ENCODE data around the gene COX6A1.
"Not testable (repeated sequence)": the region's sequence is repeated elsewhere in the genome, so short reads cannot be mapped to it uniquely, and the experiment has no call there.

COX6A1 gene

GRCh38 chr12:120468325-120468820 is 30.5 kb downstream of the COX6A1 start:
- DNase-seq (ENCODE audit: low spot score): peak; percentile 33

GRCh38 chr12:120468821-120469449 is 31.0 kb downstream of the COX6A1 start:
- no peak for DNase-seq (ENCODE audit: low spot score)

- peak; percentile 93 for DNase-seq (ENCODE audit: low spot score)
Measured at GRCh38 chr12:120469450-120470149, 31.7 kb downstream of the COX6A1 start, which contains the start of gene SRSF9. SRSF9 (minus strand) TSS chr12:120469748; CDS start chr12:120469609, 139 bp downstream.

DNA sequence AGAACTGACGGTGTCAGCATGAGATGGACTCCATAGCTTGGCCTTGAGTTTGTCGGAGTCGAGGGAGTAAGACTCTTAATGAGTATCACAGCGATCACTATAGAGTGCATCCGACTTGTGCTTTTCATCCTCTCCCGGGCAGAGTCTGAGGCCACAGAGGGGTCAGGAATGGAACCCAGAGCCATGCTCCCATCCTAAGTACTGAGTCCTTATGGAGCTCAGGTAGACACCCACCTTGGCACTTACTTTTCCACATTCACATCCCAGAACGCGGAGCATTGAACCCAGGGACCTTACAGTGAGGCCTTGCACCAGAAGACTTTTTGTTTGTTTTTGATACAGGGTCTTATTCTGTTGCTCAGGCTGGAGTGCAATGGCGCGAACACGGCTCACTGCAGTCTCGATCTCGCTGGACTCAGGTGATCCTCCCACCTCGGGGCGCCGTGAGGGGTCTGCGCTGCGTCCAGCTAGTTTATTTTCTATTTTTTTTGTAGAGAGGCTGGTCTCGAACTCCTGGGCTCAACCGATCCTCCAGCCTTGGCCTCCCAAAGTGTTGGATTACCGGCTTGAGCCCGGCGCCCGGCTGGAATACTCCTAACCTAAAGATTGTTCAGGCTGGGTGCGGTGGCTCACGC is 32.4 kb downstream of the COX6A1 start:
- DNase-seq (ENCODE audit: low spot score): no peak

- no peak for DNase-seq (ENCODE audit: low spot score)
Measured at GRCh38 chr12:120472521-120472920, 34.6 kb downstream of the COX6A1 start.

GRCh38 chr12:120473807-120474615 is 36.1 kb downstream of the COX6A1 start:
- DNase-seq (ENCODE audit: low spot score): no peak

- DNase-seq (ENCODE audit: low spot score): peak; percentile 81
Measured at GRCh38 chr12:120474616-120474960, 36.7 kb downstream of the COX6A1 start.

GRCh38 chr12:120475643-120476042 is 37.7 kb downstream of the COX6A1 start:
- DNase-seq (ENCODE audit: low spot score): no peak

- no peak for DNase-seq (ENCODE audit: low spot score)
Measured at GRCh38 chr12:120479458-120479857, 41.5 kb downstream of the COX6A1 start.

DNA sequence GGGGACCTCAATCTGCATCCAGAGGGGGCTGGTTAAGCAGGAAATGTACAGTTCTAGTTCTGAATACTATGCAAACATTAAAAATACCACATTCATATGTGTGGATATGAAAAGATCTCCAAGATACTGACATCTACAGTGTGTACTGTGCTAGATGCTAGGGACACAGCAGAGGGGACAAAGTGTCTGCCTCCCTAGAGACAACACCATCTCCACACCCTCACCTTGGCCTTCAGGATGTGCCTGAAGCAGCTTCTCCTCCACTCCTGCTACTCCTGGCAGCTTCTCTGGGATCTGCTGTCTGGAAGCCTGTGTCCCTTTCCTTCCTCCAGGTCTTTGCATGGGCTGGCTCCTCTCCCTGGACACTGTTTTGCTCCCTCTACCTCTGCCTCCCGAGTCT is 42.3 kb downstream of the COX6A1 start:
- DNase-seq (ENCODE audit: low spot score): no peak

- DNase-seq (ENCODE audit: low spot score): no peak
Measured at GRCh38 chr12:120481022-120481767, 43.3 kb downstream of the COX6A1 start.

- no peak for DNase-seq (ENCODE audit: low spot score)
Measured at GRCh38 chr12:120483621-120484020, 45.7 kb downstream of the COX6A1 start.

- DNase-seq (ENCODE audit: low spot score): no peak
Measured at GRCh38 chr12:120485961-120486881, 48.3 kb downstream of the COX6A1 start.

DNA sequence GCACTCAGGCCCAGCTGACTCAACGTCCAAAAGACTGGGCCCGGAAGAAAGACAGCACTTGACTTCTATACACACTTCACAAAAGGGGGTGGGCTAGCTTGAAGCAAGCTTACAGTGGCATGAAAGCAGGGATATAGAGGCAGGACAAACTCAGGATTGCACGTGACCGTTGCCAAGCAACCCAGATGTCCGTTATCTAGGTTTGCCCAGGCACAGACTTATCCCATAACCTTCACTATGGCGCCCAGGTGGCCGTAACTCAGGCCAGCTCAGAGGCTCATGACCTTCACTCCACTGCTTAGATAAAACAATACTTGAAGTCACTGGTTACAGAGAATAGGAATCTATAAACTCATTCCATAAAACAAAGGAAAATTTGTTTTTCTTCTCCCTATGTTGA is 49.6 kb downstream of the COX6A1 start:
- DNase-seq (ENCODE audit: low spot score): not testable (repeated sequence)

DNA sequence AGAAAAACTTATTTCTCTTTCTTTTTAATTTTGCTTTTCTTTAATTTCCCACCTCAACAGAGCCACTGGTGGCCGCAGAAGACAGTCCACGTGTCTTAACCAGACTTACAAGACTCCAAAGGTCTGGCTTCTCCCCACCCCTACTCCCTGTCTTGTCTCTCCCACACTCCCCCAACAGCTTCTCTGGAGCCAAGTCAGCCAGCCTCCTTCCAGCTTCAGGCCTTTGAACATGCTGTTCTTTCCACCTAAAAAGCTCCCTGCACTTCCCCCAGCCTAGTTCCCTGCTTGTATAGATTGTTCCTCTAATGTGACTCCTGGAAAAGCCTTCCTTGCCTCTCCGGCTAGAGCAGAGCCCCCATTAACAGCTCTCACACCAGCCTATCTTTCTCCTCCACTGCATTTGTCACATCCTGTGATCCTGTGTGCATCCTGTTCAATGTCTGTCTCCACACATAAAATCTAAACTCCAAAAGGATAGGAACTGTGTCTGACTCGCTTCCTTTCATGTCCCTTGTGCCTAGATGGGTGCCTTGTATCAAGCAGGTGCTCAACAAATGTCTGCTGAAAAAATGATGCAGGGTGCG is 50.2 kb downstream of the COX6A1 start:
- no peak for DNase-seq (ENCODE audit: low spot score)

GRCh38 chr12:120489018-120489417 is 51.1 kb downstream of the COX6A1 start:
- DNase-seq (ENCODE audit: low spot score): no peak

- no peak for DNase-seq (ENCODE audit: low spot score)
Measured at GRCh38 chr12:120490325-120490724, 52.4 kb downstream of the COX6A1 start.
